Measurements from ENCODE around the gene SCD.

Gene SCD

DNA sequence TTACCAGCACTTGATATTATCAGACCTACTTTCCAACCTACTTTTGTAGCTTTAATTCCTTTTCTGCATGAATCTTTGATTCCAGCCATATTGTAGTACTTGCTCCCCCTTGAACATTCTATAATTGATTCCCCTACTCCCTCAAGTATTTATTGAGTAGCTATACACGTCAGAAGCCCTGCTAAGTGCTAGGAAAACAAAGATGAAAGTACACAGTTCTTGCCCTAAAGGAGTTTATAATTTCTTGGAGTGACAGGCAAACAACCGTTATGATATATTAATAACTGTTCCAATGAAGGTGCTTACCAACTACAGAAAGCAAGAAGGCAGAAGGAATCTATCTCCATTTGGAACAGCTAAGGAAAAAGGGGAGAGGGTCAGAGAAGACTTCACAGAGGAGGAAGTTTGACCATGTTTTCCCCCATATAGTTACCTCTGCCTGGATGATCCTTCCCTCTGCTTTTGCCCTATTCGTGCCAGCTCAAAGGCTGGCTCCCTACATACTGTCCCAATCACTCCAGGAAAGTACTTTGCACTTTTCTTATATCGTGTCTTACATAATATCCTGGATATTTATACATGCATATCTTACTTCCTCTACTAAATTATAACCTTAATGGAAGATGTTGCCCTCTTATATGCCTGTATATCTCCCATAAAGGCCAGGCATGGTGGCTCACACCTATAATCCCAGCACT, 54.7 kb downstream of the SCD start:
- no peak for FAIRE-seq

DNA sequence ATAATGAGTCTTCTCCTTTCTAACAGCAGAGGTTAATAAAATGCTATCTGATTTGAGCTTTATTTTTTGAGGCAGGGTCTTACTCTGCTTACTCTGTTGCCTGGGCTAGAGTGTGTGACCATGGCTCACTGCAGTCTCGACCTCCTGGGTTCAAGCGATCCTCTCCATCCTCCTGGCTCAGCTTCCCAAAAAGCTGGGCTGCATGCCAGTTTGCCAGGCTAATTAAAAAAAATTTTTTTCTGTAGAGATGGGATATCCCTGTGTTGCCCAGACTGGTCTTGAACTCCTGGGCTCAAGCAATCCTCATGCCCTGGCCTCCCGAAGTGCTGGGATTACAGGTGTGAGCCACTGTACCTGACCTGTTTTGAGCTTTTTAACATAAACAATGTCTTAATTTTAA, 56.7 kb downstream of the SCD start:
- no peak for FAIRE-seq

DNA sequence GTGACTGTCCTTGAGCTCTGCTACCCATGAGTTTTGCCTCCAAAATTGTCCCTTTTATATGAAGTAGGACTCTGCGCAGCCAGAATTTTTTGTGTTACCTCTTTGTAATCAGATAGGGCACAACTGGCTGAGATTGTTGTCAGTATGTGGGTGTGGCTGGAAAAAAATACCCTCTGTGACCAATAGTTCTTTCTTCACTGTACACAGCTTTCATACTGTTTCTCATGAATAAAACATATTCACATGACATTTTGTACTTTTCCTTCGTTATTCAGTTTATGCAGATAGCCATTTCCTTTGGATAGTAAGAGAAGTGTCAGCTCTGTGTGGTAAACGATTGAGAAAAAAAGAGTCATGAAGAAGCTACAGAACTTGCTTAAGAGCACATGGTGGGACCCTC, 66.1 kb downstream of the SCD start:
- no peak for FAIRE-seq
